ENCODE results near the gene EML1.

DNA sequence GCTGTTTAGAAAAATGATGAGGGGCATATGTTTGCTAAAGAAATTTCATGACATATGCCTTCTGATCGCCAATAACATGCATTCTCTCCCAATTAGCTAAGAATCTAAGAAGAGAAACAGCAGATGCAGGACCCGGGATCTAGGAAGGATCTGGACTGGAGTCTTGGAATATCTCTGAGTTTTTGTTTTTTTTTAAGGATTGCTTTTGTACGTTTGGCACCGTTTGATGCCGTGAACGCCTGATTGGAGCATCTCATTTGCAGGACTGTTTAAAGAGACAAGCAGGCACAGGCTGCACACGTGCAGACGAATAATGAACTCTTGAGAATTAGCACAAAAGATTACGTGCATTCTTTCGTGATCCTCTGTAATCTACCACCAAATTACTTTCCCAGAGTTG, 13.6 kb downstream of the EML1 start:
- TF ChIP-seq, protein P1, sequence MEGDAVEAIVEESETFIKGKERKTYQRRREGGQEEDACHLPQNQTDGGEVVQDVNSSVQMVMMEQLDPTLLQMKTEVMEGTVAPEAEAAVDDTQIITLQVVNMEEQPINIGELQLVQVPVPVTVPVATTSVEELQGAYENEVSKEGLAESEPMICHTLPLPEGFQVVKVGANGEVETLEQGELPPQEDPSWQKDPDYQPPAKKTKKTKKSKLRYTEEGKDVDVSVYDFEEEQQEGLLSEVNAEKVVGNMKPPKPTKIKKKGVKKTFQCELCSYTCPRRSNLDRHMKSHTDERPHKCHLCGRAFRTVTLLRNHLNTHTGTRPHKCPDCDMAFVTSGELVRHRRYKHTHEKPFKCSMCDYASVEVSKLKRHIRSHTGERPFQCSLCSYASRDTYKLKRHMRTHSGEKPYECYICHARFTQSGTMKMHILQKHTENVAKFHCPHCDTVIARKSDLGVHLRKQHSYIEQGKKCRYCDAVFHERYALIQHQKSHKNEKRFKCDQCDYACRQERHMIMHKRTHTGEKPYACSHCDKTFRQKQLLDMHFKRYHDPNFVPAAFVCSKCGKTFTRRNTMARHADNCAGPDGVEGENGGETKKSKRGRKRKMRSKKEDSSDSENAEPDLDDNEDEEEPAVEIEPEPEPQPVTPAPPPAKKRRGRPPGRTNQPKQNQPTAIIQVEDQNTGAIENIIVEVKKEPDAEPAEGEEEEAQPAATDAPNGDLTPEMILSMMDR (IDR thresholded peaks at IDR 0.05) = no peak
- TF ChIP-seq POLR2AphosphoS5 (IDR thresholded peaks at IDR 0.05) (no peak), EP300 (IDR thresholded peaks at IDR 0.05) (no peak)
